Measurements from ENCODE around the gene BATF.

GRCh38 chr14:75539561-75540478, 17.6 kb downstream of the BATF start:
- TF ChIP-seq, protein P1, sequence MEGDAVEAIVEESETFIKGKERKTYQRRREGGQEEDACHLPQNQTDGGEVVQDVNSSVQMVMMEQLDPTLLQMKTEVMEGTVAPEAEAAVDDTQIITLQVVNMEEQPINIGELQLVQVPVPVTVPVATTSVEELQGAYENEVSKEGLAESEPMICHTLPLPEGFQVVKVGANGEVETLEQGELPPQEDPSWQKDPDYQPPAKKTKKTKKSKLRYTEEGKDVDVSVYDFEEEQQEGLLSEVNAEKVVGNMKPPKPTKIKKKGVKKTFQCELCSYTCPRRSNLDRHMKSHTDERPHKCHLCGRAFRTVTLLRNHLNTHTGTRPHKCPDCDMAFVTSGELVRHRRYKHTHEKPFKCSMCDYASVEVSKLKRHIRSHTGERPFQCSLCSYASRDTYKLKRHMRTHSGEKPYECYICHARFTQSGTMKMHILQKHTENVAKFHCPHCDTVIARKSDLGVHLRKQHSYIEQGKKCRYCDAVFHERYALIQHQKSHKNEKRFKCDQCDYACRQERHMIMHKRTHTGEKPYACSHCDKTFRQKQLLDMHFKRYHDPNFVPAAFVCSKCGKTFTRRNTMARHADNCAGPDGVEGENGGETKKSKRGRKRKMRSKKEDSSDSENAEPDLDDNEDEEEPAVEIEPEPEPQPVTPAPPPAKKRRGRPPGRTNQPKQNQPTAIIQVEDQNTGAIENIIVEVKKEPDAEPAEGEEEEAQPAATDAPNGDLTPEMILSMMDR (IDR thresholded peaks at IDR 0.05): no peak
- TF ChIP-seq POLR2AphosphoS5 (IDR thresholded peaks at IDR 0.05): no peak

All from esophagus muscularis mucosa (tissue), 3 donors.